GM19043 (cell line): ENCODE results near the gene TRAPPC3.
A peak's percentile ranks its signal among the peaks of the same experiment; 100 is the strongest.
"Not testable (repeated sequence)": the region's sequence is repeated elsewhere in the genome, so short reads cannot be mapped to it uniquely, and the experiment has no call there.

Source experiments
- ATAC-seq: cut with Tn5 transposase; IDR thresholded peaks from one replicate; pipeline ENCODE4 v1.9.1; 2021; ENCODE audit warnings: low read depth; ENCODE audit not compliant: unreplicated experiment

The TRAPPC3 gene

GRCh38 chr1:36149237-36149972 lies at the start of gene TRAPPC3:
TRAPPC3 (minus strand) TSS chr1:36149486; CDS start chr1:36149378, 108 bp downstream.
- ATAC-seq = peak; percentile 84

GRCh38 chr1:36198641-36199040 lies 49.4 kb upstream of the TRAPPC3 start:
- ATAC-seq = no peak

GRCh38 chr1:36196805-36197204 lies 47.5 kb upstream of the TRAPPC3 start:
- ATAC-seq = not testable (repeated sequence)

GRCh38 chr1:36187800-36188593 lies 38.7 kb upstream of the TRAPPC3 start:
- no peak for ATAC-seq

- no peak for ATAC-seq
Observed at GRCh38 chr1:36183309-36183856, 34.1 kb upstream of the TRAPPC3 start.

GRCh38 chr1:36182734-36183133 lies 33.4 kb upstream of the TRAPPC3 start:
- ATAC-seq = no peak

GRCh38 chr1:36179220-36179600 lies 29.9 kb upstream of the TRAPPC3 start:
- no peak for ATAC-seq

GRCh38 chr1:36178471-36179219 lies 29.4 kb upstream of the TRAPPC3 start:
- no peak for ATAC-seq

GRCh38 chr1:36177589-36178431 lies 28.5 kb upstream of the TRAPPC3 start:
- no peak for ATAC-seq

GRCh38 chr1:36176106-36176949 lies 27.0 kb upstream of the TRAPPC3 start:
- no peak for ATAC-seq

GRCh38 chr1:36175137-36176095 lies 26.1 kb upstream of the TRAPPC3 start:
- ATAC-seq = no peak

GRCh38 chr1:36174713-36175112 lies 25.4 kb upstream of the TRAPPC3 start:
- ATAC-seq = no peak

- no peak for ATAC-seq
Observed at GRCh38 chr1:36172983-36173382, 23.7 kb upstream of the TRAPPC3 start.

GRCh38 chr1:36172017-36172747 lies 22.9 kb upstream of the TRAPPC3 start:
- no peak for ATAC-seq

GRCh38 chr1:36170643-36171412 lies 21.5 kb upstream of the TRAPPC3 start:
- ATAC-seq = no peak

- no peak for ATAC-seq
Observed at GRCh38 chr1:36168514-36168913, 19.2 kb upstream of the TRAPPC3 start.
